Parathyroid adenoma (tissue), 2 donors: ENCODE results near the gene FRMD5.

Experiments
- H2AFZ ChIP-seq: fragments of 300-600 bp; sonication (generic); one replicate; pipeline ENCODE4 v1.7.0; 2017; ENCODE audit warnings: antibody characterized with exemption, mild to moderate bottlenecking
- H3K27ac ChIP-seq: fragments of 300-600 bp; sonication (generic); one replicate; pipeline ENCODE4 v1.7.0; 2017
- H3K27me3 ChIP-seq: fragments of 300-600 bp; sonication (generic); one replicate; pipeline ENCODE4 v1.7.0; 2017; ENCODE audit warnings: low read length; ENCODE audit not compliant: control insufficient read depth, insufficient read depth
- H3K36me3 ChIP-seq: fragments of 300-600 bp; sonication (generic); one replicate; pipeline ENCODE4 v1.7.0; 2017; ENCODE audit warnings: low read length; ENCODE audit not compliant: control insufficient read depth, insufficient read depth
- H3K4me1 ChIP-seq: fragments of 300-600 bp; sonication (generic); one replicate; pipeline ENCODE4 v1.7.0; 2017; ENCODE audit warnings: control low read depth
- H3K4me2 ChIP-seq: fragments of 300-600 bp; sonication (generic); one replicate; pipeline ENCODE4 v1.7.0; 2017; ENCODE audit warnings: low read length
- H3K4me3 ChIP-seq: fragments of 300-600 bp; sonication (generic); one replicate; pipeline ENCODE4 v1.7.0; 2017; ENCODE audit warnings: low read depth, low read length
- H3K79me2 ChIP-seq: fragments of 300-600 bp; sonication (generic); one replicate; pipeline ENCODE4 v1.7.0; 2017; ENCODE audit warnings: control low read depth
- H3K9ac ChIP-seq: fragments of 300-600 bp; sonication (generic); one replicate; pipeline ENCODE4 v1.7.0; 2017; ENCODE audit warnings: mild to moderate bottlenecking
- H3K9me3 ChIP-seq: fragments of 300-600 bp; sonication (generic); one replicate; pipeline ENCODE4 v1.7.0; 2017; ENCODE audit warnings: low read length; ENCODE audit not compliant: control insufficient read depth
- CTCF ChIP-seq: fragments of 300-600 bp; sonication (generic); IDR thresholded peaks from one replicate; pipeline ENCODE4 v1.7.0; 2017; ENCODE audit warnings: antibody characterized with exemption, mild to moderate bottlenecking
- donor health status: primary hyperparathyroidism.

The FRMD5 gene

GRCh38 chr15:44148580-44148979 is 46.5 kb downstream of the FRMD5 start:
- H3K27ac ChIP-seq, result no peak overlapping the region
- H3K4me1 ChIP-seq, result no peaks in the 10 kb centered on the region
- no peak overlapping the region for H3K4me3 ChIP-seq
- H3K27me3 ChIP-seq, result no peaks in the 10 kb centered on the region
- no peaks in the 10 kb centered on the region for H3K79me2 ChIP-seq
- no peak overlapping the region for H2AFZ ChIP-seq
- H3K4me2 ChIP-seq, result no peak overlapping the region
- no peaks in the 10 kb centered on the region for H3K9me3 ChIP-seq
- H3K36me3 ChIP-seq, result no peaks in the 10 kb centered on the region
- H3K9ac ChIP-seq, result no peak overlapping the region
- no peak for TF ChIP-seq CTCF

GRCh38 chr15:44147636-44148035 is 47.4 kb downstream of the FRMD5 start:
- H3K79me2 ChIP-seq, result no peaks in the 10 kb centered on the region
- no peaks in the 10 kb centered on the region for H3K27me3 ChIP-seq
- H3K36me3 ChIP-seq, result no peaks in the 10 kb centered on the region
- H3K4me2 ChIP-seq, result no peak overlapping the region
- no peak overlapping the region for H3K27ac ChIP-seq
- no peak for TF ChIP-seq CTCF
- no peak overlapping the region for H3K9ac ChIP-seq
- no peak overlapping the region for H2AFZ ChIP-seq
- H3K4me1 ChIP-seq, result no peaks in the 10 kb centered on the region
- no peaks in the 10 kb centered on the region for H3K9me3 ChIP-seq
- H3K4me3 ChIP-seq, result no peak overlapping the region

- no peaks in the 10 kb centered on the region for H3K27me3 ChIP-seq
- H3K27ac ChIP-seq, result no peak overlapping the region
- H3K9ac ChIP-seq, result no peak overlapping the region
- H3K4me2 ChIP-seq, result no peak overlapping the region
- no peak overlapping the region for H3K4me3 ChIP-seq
- H3K36me3 ChIP-seq, result no peaks in the 10 kb centered on the region
- no peaks in the 10 kb centered on the region for H3K4me1 ChIP-seq
- H3K9me3 ChIP-seq, result no peaks in the 10 kb centered on the region
- no peaks in the 10 kb centered on the region for H3K79me2 ChIP-seq
- TF ChIP-seq CTCF, result no peak
- H2AFZ ChIP-seq, result no peak overlapping the region
These were observed 49.6 kb downstream of the FRMD5 start for GRCh38 chr15:44145495-44145894.

- H3K27me3 ChIP-seq, result no peaks in the 10 kb centered on the region
- TF ChIP-seq CTCF, result no peak
- H3K79me2 ChIP-seq, result no peaks in the 10 kb centered on the region
- no peaks in the 10 kb centered on the region for H3K4me1 ChIP-seq
- H3K9me3 ChIP-seq, result no peaks in the 10 kb centered on the region
- no peak overlapping the region for H3K4me2 ChIP-seq
- H3K36me3 ChIP-seq, result no peaks in the 10 kb centered on the region
- H2AFZ ChIP-seq, result no peak overlapping the region
- no peak overlapping the region for H3K9ac ChIP-seq
- H3K27ac ChIP-seq, result no peak overlapping the region
- no peak overlapping the region for H3K4me3 ChIP-seq
These were observed 50.1 kb downstream of the FRMD5 start for GRCh38 chr15:44144992-44145391.

- H3K27ac ChIP-seq, result no peak overlapping the region
- no peak overlapping the region for H2AFZ ChIP-seq
- no peak overlapping the region for H3K4me2 ChIP-seq
- TF ChIP-seq CTCF, result no peak
- no peaks in the 10 kb centered on the region for H3K9me3 ChIP-seq
- no peaks in the 10 kb centered on the region for H3K79me2 ChIP-seq
- H3K4me3 ChIP-seq, result no peak overlapping the region
- H3K4me1 ChIP-seq, result no peaks in the 10 kb centered on the region
- no peaks in the 10 kb centered on the region for H3K27me3 ChIP-seq
- H3K36me3 ChIP-seq, result no peaks in the 10 kb centered on the region
- H3K9ac ChIP-seq, result no peak overlapping the region
These were observed 50.9 kb downstream of the FRMD5 start for GRCh38 chr15:44144184-44144583.
